ENCODE results near the gene CCND3.

DNA sequence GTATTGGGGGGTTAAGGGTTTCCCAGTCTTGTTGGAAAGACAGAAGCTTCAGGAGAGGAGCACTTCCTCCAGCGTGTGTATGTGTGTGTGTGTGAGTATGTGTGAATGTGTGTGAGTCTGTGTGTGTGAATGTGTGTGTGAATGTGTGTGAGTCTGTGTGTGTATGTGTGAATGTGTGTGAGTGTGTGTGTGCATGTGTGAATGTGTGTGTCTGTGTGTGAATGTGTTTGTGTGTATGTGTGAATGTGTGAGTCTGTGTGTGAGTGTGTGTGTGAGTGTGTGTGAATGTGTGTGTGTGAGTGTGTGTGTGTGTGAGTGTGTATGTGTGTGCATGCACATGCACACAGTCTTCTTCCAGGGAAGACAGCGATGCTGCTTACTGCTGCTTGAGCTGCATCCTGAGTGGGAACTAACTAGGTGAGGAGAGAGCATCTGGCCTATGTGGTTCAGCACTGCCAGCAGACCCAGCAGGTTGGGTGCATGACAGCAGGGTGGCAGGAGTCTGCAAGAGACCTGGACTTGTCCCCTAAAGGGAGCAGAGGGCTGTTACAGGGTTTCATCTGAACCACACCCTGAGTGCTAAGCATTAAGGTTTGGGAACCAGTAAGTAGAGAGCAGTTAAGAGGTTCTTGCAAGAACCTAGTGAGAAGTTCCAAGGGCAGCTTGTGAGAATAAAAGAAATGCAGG, 22.7 kb upstream of the CCND3 start:
- TF ChIP-seq CTCF (conservative IDR thresholded peaks at IDR 0.05; ENCODE audit: low read depth in 2 of 2) (no peak), CREB1 (CRISPR knock-in tag; IDR thresholded peaks at IDR 0.05; ENCODE audit: low read depth) (no peak), EZH2 (IDR thresholded peaks at IDR 0.05; ENCODE audit: low read depth, unreplicated experiment) (no peak), POLR2AphosphoS5 (IDR thresholded peaks at IDR 0.05; ENCODE audit: low read depth) (no peak), REST (IDR thresholded peaks at IDR 0.05; ENCODE audit: unreplicated experiment) (no peak), EZH2phosphoT487 (IDR thresholded peaks at IDR 0.05; ENCODE audit: unreplicated experiment) (no peak), ZNF331 (CRISPR knock-in tag; IDR thresholded peaks at IDR 0.05; ENCODE audit: low read depth) (no peak), JUNB (IDR thresholded peaks at IDR 0.05; ENCODE audit: unreplicated experiment) (no peak), STAT1 (IDR thresholded peaks at IDR 0.05; ENCODE audit: unreplicated experiment) (no peak), ETS1 (IDR thresholded peaks at IDR 0.05) (no peak)
